RPMI7951 (cell line): ENCODE results near the gene PKDCC. TPM values are rescaled to one million over a fixed set of nuclear protein-coding genes. Genes with fewer than 3 reads are reported as not detected.
"Not testable (repeated sequence)": the region's sequence is repeated elsewhere in the genome, so short reads cannot be mapped to it uniquely, and the experiment has no call there.

Source experiments
- DNase-seq: peaks from one replicate; pipeline ENCODE4 v3.0.0-alpha.2; 2012; ENCODE audit warnings: low read depth
- total RNA-seq: library from RNA; depleted of rRNA; stranded (reverse); fragments of >200 nt; shearing (Covaris generic); gene quantifications from 2 replicates; pipeline ENCODE4 v1.2.3, GENCODE V29; 2014

PKDCC gene
- total RNA-seq, 1 experiment from 2014 or later: 1.8 TPM

DNA sequence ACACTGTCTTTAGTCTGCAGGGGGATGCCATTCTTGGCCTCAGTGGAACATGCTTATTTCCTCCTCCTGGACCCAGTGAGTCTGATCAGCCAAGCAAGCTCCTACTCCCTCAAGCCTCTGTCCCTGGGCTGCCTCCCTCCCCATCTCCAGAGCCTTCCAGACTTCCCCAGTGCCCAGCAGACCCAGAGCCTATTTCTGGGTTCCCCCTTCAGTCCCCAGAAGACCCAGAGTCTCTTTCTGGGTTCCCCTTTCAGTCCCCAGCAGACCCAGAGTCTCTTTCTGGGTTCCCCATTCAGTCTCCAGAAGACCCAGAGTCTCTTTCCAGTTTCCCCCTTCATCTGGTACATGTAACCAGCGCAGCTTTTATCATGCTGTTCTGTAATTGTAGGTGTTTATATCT, 17.0 kb upstream of the PKDCC start:
- DNase-seq: no peak

DNA sequence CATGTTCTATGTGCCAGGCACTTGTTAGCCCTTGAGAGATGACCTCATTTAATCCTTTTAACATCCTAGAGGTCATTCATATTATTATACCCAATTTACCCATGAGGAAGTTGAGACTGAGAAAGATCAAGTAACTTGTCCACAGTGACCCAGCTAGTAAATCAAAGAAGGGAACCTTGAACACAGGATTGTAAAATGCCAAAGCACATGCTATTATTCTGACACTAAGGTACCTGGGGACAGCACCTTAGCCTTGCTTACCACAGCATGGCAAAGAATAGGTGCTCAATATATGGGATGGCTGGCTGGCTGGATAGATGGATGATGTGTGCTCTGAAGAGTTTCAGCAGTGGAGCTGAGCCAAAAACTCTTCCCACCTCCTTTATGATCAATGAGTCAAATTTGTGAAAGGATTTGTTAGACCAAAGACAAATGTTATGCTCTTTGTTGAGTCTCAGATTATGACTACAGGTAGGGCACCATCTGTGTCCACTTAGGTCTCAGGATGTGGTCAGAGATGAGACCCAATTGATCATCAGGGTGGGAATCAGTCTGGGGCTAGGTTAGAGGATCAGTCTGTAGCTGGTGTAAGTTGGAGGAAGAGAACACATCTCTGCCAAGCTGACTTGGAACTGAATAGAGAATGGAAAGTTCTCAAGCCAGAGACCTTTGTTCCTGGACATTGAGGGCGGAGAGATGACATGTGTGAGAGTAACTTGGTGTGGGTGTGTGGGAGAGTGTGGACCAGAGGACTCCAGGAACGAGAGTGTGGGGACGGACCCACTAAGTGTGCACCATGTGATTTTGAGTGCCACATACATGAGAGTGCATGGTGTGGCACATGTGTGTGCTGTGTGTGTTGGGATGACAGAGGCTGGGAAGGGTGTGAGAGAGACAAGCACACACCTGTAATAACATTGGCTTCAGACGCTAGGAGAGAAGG, 16.3 kb upstream of the PKDCC start:
- DNase-seq: no peak

DNA sequence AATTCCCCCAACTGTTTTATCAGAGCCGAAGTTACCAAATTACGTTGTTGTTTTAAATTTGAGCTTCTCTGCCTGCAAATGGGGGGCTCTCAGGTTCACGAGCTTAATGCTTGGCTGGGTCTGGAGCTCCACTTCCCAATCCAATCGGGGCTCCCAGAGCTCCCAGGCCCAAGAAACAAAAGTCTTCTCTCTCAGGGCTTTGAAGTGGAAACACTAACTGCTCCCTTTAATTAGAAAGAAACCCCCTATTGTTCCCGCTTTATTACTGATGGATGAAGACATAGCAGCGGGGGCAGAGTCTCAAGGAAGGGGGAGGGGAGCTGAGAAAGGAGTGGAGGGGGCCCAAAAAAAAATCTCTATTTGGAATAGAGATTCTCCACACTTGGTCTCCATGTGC, 15.6 kb upstream of the PKDCC start:
- no peak for DNase-seq

DNA sequence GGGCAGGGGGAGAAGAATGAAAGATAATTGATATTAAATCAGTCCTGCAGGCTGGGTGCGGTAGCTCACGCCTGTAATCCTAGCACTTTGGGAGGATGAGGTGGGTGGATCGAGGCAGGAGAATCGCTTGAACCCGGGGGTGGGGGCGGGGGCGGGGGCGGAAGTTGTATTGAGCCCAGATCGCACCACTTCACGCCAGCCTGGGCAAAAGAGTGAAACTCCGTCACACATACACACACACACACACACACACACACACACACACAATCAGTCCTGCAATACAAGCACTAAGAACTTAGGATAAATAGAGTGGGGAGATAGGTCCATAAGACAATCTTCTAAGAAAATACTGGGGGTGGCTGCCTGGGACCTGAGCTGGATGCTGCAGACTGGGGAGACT, 15.1 kb upstream of the PKDCC start:
- no peak for DNase-seq

DNA sequence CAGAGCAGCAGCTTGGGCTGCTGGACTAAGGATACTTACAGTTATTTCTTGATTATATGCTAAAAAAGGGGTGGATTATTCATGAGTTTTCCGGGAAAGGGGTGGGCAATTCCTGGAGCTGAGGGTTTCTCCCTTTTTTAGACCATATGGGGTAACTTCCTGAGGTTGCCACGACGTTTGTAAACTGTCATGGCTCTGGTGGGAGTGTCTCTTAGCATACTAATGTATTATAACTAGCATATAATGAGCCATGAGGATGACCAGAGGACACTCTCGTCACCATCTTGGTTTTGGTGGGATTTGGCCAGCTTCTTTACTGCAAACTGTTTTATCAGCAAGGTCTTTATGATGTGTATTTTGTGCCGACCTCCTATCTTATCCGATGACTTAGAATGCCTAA, 13.7 kb upstream of the PKDCC start:
- not testable (repeated sequence) for DNase-seq

DNA sequence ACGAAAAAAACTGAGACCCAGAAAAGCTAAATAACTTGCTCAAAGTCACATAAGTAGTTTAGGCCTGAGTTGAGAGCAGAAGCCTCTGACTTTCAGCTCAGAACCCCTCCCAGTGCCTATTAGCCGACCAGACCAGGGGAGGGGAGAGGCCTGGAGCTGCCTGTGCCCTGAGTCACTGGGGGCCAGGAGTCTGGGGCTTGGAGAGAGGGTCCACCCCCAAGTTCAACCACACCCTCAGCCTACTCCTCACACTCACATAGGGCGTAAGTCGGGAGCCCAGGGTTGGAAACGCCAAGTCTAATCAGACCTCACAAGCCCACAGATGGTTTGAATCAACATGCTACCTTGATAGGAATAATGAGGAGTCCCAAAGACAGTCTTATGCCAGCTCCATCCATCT, 12.6 kb upstream of the PKDCC start:
- DNase-seq: no peak

DNA sequence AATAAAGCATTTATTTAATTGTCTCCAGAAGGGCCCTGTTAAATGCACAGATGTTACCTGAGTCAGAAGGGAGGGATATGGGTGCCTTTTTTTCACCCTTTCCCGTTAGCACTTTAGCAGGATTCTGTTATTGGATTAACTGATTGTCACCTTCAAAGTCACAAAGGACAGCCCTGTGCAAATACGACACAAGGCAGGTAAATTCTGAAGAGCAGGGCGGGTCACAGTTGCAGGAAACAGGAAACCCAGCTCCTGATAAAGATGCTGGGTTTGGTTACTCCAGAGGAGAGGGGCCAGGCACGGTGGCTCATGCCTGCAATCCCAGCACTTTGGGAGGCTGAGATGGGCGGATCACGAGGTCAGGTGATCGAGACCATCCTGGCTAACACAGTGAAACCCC, 11.4 kb upstream of the PKDCC start:
- no peak for DNase-seq

DNA sequence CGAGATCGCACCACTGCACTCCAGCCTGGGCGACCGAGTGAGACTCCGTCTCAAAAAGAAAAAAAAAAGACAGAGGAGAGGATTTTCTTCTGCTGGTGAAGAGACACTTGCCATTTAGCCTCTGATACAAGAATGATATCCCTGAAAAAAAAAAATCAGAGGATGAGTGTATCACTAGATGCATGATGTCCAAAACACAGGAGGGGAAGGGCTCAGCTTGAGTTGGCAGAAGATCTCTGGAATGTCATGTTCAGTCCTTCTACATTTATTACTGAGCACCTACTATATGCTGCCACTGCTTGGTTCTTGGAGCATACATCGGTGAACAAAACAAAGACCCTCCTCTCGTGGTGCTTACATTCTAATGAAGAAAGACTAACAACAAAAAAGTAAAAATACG, 10.9 kb upstream of the PKDCC start:
- DNase-seq: no peak

DNA sequence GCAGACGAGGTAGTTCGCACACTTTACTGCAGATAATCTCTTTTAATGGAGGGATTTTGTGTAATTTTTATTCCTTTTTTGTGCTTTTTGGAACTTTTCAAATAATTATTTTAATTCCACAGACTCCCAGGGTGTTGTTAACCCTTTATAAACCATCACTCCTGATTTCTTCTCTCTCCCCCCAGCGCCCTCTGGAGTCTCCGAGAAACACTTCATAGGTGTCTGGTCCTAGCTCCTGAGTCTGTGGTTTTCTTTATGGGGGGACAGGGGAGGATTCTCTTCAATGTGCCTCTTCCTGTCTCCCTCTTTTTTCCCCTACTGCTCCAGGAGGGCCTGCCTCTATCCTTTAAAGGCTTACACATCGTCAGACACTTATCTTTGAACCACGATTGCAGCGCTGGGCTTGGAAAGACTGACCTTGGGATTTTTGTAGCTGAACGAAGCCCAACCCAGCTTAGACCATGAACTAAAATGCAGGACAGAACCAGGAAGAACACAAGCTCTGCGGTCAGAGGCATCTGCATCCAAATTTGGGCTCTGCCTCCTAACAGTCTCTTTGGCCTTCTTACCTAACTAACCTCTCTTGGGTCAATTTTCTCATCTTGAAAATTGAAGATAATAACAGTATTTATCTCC, 7.1 kb upstream of the PKDCC start:
- DNase-seq: no peak

DNA sequence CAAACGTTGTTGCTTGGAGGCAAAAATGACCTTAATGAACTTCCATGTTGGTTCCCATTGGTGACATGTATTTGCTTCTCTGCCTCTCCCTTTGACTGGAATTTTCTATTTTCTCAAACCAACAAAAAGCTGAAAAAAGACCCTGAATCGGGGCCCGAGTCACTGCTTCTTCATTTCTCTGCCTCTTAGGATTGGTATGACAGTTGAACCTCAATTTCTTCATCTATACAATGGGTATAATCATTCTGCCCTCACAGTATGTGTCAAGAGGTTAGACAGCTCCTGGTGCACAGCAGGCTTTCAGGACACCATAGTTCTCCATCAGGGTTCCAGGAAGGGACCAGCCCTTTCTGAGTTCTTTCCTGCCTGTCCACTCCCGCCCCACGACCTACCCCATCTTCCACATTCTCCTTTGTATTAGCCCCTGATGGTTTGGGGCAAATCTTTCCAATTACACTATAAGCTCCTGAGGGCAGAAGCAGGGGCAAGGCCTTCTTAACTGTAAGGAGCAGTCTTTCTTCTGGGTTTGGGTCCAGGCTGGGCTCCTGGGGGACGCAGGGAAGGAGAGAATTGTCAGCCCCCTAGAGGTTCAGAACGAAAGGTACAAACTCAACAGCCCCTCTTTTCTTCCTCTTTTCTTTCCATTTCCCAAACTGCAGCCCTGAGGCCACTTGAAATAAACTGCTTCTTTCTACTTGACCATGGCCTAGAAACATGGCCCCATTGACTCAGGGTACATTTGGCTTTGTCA, 6.3 kb upstream of the PKDCC start:
- DNase-seq: no peak

DNA sequence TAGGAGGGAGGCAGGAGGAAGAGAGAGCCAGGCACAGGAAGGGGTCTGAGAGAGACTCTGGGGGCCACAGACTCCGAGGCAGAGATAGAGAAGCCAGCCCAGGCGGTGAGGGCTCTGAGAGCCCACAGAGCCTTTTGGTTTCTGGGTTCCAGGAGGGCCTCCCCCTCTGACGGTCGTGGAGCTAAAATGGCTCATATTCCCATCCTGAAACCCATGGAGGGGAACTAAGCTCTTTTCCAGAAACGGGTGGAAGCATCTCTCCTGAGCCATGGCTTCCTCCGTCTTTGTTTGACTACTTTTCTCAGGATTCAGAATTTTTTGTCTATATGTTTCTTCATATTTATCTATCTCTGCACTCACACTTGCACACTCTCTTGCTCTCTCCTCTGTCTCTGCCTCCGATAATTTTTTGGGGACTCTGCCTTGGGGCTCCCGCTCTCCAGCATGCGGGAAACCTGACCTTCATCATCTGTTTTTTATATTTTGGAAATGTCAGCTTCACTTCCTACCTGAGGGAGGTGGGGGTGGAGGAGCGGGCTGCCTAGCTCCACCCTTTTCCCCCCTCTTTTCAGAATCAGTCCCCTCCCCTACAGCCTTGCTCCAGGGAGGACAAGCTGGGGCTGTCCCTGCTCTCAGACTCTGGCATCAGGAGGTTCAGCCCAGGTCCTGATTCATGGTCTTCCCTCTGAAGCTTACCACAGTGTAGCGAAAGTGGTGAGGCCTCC, 5.0 kb upstream of the PKDCC start:
- DNase-seq: no peak

DNA sequence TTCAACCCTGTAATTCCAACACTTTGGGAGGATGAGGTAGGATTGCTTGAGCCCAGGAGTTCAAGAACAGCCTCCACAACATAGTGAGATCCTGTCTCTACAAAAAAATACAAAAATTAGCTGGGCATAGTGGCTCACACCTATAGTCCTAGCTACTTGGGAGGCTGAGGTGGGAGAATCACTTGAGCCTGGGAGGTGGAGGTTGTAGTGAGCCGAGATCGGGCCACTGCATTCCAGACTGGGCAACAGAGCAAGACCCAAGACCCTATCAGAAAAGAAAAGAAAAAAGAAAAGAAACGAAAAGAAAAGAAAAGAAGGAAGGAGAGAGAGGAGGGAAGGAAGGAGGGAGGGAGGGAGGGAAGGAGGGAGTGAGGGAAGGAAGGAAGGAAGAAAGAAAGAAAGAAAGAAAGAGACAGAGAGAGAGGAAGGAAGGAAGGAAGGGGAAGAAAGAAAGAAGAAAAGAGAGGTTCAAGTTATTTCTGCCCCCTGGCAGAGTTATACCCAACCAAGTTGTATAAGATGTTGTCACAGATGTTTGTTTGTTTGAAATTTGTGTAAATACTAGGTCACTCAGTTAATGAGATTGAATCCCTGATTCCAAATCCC, 3.9 kb upstream of the PKDCC start:
- DNase-seq: no peak

DNA sequence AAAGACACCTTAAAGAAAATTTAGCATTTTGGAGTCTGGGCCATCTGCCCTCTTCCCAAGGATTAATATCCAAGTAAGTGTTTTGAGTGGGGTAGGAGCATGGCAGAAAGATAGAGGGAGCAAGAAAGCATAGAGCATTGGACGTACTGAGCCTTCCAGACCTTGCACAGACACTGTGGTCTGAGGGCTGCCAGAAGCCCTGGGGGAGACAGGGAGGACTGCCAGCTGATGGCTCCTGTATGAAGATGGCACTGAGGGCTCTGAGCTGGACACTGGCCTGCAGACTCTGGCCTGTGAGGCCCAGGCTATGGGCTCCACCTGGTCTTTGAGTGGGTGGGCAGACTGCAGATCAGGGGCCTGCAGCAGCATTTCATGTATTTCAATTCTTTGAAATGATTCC, 2.9 kb upstream of the PKDCC start:
- DNase-seq: no peak

DNA sequence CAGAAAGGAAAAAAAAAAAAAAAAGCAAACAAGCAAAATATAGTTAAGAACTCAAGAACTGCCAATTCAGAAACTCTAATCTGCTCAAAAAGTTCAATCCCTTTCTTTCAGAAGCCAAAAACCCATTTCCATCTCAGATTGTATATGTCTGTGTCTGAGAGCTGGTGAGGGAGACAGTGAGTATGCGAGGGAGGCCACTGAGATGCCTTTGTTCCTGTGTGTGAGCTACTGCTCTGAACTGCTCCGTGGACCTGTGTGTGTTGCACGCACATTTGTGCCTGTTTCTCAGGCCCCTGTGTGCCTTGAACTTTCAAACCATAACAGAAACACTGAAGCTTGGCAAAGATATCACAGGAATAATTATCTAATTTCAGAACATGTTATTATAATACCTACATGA, 2.5 kb upstream of the PKDCC start:
- DNase-seq: no peak

DNA sequence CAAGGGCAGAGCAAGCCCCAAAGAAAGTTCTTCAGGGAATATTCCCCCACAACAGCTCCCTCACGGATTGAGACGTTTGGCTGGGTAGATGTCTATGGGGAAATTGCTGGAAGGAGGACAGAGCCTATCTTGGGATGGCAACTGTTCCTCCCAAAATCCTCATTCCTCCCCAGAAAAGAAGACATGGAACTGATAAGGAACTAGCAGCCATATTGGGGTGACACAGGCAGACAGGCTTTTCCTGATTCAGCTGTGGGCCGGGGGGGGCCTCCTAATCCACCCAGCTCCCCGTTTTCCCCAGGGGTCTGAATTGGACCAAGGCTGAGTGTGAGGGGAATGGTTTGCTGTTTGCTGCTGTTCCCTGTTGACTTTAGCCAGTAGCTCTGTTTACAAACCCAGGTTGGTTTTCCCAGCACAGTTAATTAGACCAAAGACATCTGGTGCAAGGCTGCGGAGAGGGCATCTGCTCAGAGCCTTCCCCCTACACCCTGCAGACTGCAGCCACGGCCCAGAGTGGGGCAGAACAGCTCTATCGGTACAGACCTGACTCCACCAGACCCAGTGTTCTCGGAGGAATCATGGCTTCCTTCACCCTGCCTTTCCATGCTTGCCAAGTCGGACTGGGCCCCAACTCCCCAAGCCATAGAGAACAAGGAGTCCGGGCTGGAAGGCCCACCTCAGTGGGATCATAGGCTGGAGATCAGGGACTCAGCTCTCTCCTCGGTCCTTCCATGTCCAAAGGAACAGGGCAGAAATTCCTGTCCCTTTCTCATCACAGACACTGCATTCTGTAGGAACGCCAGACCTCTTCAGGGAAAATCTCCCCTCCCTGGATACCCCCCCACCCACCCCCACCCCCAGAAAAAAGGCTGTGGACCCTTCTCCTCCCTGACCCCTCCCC, 1.7 kb upstream of the PKDCC start:
- DNase-seq: no peak

DNA sequence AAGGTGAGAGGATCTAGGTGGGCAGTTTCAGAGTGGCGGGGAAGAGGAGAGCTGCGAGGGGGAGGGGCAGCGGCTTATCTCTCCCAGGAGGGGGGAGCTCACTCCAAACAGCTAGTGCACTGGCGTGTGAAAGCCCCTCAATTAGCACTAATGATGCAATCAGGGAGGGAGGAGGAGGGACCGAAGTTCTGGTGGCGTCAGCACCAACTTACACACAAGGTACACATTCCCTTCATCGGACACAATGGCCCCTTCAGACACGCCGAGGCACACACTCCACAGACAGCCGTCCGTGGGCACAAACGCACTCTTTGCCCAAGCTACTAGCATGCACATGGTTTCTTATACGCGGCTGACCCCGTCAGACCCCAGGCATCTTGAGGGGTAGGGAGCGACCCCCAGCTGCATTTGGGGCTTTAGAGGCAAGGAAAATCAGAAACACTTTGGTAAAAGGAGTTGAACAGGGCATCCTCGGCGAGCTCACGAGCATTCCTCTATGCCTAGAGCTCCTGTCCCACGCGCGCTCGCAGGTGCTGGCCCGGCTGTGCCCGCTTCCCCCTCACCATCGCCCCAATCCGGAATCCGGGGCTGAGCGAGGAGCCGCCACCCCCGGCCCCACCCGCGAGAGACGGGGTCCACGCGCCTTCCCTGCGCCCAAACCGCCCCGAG, 868 bp upstream of the PKDCC start:
- DNase-seq: no peak

DNA sequence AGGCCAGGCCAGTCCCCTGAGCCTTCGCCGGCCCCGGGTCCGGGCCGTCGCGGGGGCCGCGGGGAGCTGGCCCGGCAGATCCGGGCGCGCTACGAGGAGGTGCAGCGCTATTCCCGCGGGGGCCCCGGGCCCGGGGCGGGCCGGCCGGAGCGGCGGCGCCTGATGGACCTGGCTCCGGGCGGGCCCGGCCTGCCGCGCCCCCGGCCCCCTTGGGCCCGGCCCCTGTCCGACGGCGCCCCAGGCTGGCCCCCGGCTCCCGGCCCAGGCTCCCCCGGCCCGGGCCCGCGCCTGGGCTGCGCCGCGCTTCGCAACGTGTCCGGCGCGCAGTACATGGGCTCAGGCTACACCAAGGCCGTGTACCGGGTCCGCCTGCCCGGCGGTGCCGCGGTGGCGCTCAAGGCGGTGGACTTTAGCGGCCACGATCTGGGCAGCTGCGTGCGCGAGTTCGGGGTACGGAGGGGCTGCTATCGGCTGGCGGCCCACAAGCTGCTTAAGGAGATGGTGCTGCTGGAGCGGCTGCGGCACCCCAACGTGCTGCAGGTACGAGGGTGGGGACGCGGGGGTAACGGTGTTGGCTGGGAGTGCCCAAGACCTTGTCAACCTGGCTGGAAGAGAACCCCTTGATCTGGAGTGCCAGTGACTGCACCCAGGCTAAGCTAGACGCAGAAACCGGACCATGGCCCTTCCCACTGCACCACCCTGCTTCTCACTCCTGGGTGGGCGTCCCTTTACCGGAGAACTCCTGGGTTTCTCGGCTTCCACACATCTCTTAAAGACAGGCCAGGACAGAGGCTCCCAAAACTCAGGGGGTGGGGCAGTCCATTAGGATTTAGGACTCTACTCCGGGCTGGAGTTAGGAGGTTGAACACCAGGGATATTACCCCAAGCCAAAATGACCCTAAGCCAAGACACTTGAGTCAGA, 739 bp downstream of the PKDCC start:
- DNase-seq: no peak

DNA sequence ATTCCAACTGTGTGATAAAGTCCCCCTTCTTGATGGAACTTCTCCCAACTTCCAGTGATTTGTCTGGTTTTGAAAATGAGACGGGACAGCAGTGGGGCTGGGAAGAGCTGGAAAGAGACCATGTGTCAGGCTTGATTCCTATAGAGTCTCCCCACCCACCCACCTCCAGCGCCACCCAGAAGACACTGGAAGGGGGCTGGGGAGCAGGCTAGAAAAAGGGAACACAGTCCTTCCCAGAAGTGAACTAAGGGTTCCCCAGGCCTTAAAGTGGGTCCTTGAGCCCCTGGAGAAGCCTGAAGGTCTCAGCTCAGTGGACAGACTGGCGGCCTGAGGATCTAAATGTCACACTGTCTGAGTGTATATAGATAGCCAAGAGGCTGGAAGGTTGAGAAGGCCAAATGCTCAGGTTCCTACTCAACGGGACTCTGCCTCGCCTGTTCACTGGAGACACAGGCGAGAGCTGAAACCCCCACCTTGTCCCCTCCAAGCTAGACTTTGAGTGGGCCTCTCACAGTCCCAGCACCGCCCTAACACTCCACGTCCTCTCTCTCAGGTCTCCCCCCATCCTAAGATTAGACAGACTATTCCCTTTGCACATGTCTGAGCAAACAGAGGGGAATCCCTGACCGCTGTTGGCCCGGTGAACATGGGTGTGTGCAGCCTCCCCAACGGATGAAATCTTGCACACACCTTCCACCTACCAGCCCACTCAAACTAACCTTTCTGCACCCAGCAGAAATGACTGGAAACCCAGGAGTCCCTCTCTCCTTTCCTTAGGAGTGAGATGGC, 1.6 kb downstream of the PKDCC start:
- DNase-seq: no peak
